Activated T-helper 17 cell treated with anti-CD3 and anti-CD28 coated beads, Interleukin-2, amount 50 U/mL, for 72 hours (primary cell): ENCODE data around the gene RHOT2. TPM values are rescaled to one million over a fixed set of nuclear protein-coding genes. Genes with fewer than 3 reads are reported as not detected.

Experiments used
- ATAC-seq: fragments of 150-1000 bp; cut with Tn5 transposase; replicated peaks from 2 replicates; pipeline ENCODE4 v1.10.0; 2021; ENCODE audit warnings: mild to moderate bottlenecking, moderate library complexity
- H3K27ac Mint-ChIP-seq: one replicate; pipeline ENCODE4 v1.8.0; 2022; ENCODE audit warnings: mixed read lengths
- H3K27me3 Mint-ChIP-seq: one replicate; pipeline ENCODE4 v1.8.0; 2022; ENCODE audit warnings: mixed read lengths
- H3K36me3 Mint-ChIP-seq: one replicate; pipeline ENCODE4 v1.8.0; 2022; ENCODE audit warnings: low read depth, mild to moderate bottlenecking, mixed read lengths
- H3K4me1 Mint-ChIP-seq: one replicate; pipeline ENCODE4 v1.8.0; 2022; ENCODE audit warnings: mixed read lengths
- H3K4me3 Mint-ChIP-seq: one replicate; pipeline ENCODE4 v1.8.0; 2022; ENCODE audit warnings: mild to moderate bottlenecking, mixed read lengths
- H3K9me3 Mint-ChIP-seq: one replicate; pipeline ENCODE4 v1.8.0; 2022; ENCODE audit warnings: mixed read lengths
- total RNA-seq, 2 donors: library from RNA; stranded (reverse); gene quantifications; one replicate each; pipeline ENCODE4 v1.2.3, GENCODE V29; 2022

RHOT2 gene
- total RNA-seq, 2 donors from 2014 or later = 134 to 149 TPM

GRCh38 chr16:637081-638018 lies 30.6 kb upstream of the RHOT2 start:
- no peaks in the 10 kb centered on the region for H3K9me3 Mint-ChIP-seq
- H3K27ac Mint-ChIP-seq = peak overlapping the region; percentile 100
- no peaks in the 10 kb centered on the region for H3K27me3 Mint-ChIP-seq
- H3K4me1 Mint-ChIP-seq = peaks cover 6% of the 10 kb centered on the region
- peak; percentile 65 for ATAC-seq
- H3K4me3 Mint-ChIP-seq = peak overlapping the region; percentile 95
- H3K36me3 Mint-ChIP-seq = peaks cover 15% of the 10 kb centered on the region

GRCh38 chr16:638034-638543 lies 29.8 kb upstream of the RHOT2 start:
- H3K9me3 Mint-ChIP-seq = no peaks in the 10 kb centered on the region
- ATAC-seq = no peak
- peaks cover 15% of the 10 kb centered on the region for H3K36me3 Mint-ChIP-seq
- H3K27me3 Mint-ChIP-seq = no peaks in the 10 kb centered on the region
- no peak overlapping the region for H3K4me3 Mint-ChIP-seq
- no peak overlapping the region for H3K27ac Mint-ChIP-seq
- H3K4me1 Mint-ChIP-seq = peaks cover 6% of the 10 kb centered on the region

GRCh38 chr16:638836-639235 lies 29.1 kb upstream of the RHOT2 start:
- Mint-ChIP-seq H3K27me3 (no peaks in the 10 kb centered on the region), H3K4me3 (no peak overlapping the region), H3K27ac (no peak overlapping the region), H3K4me1 (peaks cover 6% of the 10 kb centered on the region), H3K36me3 (peaks cover 18% of the 10 kb centered on the region), H3K9me3 (no peaks in the 10 kb centered on the region)
- ATAC-seq = no peak

DNA sequence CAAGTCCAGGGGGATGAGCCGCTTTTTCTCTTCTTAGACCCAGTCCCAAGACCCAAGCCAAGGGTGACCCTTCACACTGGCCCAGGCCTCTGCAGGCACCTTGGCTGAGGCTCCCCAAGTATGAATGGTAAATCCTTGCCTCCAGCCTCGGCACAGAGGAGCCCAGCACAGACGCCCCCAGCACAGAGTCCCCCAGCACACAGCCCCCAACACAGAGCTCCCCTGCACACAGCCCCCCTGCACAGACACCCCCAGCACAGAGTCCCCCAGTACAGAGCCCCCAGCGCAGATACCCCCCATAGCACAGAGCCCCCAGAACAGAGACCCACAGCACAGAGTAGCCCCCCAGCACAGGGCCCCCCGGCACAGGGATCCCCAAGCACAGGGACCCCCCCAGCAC lies 27.3 kb upstream of the RHOT2 start:
- H3K27ac Mint-ChIP-seq = no peak overlapping the region
- ATAC-seq = no peak
- no peaks in the 10 kb centered on the region for H3K27me3 Mint-ChIP-seq
- H3K9me3 Mint-ChIP-seq = no peaks in the 10 kb centered on the region
- H3K4me1 Mint-ChIP-seq = peaks cover 14% of the 10 kb centered on the region
- H3K36me3 Mint-ChIP-seq = peaks cover 19% of the 10 kb centered on the region
- H3K4me3 Mint-ChIP-seq = peak overlapping the region; percentile 50

GRCh38 chr16:641326-642188 lies 26.4 kb upstream of the RHOT2 start, which contains the start of gene MCRIP2:
Gene MCRIP2 (plus strand): TSS chr16:641828. CDS start chr16:641992, 164 bp downstream.
- Mint-ChIP-seq H3K4me3 (peak within 1 kb of the TSS; percentile 72), H3K36me3 (peaks cover 15% of the 10 kb centered on the region), H3K4me1 (peaks cover 11% of the 10 kb centered on the region), H3K27me3 (no peaks in the 10 kb centered on the region), H3K9me3 (no peaks in the 10 kb centered on the region), H3K27ac (no peak within 1 kb of the TSS)
- ATAC-seq = peak; percentile 70

GRCh38 chr16:642189-643049 lies 25.5 kb upstream of the RHOT2 start:
- H3K27ac Mint-ChIP-seq = no peak overlapping the region
- ATAC-seq = peak; percentile 59
- no peaks in the 10 kb centered on the region for H3K27me3 Mint-ChIP-seq
- peaks cover 8% of the 10 kb centered on the region for H3K4me1 Mint-ChIP-seq
- peak overlapping the region; percentile 72 for H3K4me3 Mint-ChIP-seq
- H3K36me3 Mint-ChIP-seq = peaks cover 11% of the 10 kb centered on the region
- H3K9me3 Mint-ChIP-seq = no peaks in the 10 kb centered on the region

DNA sequence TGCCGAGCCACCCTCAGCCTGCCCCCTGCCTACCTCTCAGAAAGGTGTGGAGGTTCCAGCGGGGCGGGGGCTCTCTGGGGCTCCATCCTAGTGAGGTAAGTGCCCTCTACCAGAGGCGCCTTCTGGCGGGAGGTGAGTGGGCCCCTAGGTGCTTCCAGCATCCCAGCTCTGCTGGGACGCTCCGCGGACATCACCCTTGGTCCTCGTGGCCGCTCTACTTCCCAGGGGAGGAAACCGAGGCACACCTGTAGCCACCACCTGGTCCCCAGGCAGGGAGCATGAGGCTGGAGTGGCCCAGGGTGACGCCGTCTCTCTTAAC lies 24.9 kb upstream of the RHOT2 start:
- no peaks in the 10 kb centered on the region for H3K27me3 Mint-ChIP-seq
- H3K27ac Mint-ChIP-seq = no peak overlapping the region
- peaks cover 8% of the 10 kb centered on the region for H3K4me1 Mint-ChIP-seq
- no peaks in the 10 kb centered on the region for H3K9me3 Mint-ChIP-seq
- H3K36me3 Mint-ChIP-seq = peaks cover 11% of the 10 kb centered on the region
- no peak for ATAC-seq
- peak overlapping the region; percentile 72 for H3K4me3 Mint-ChIP-seq

GRCh38 chr16:644556-644955 lies 23.4 kb upstream of the RHOT2 start:
- no peak for ATAC-seq
- no peaks in the 10 kb centered on the region for H3K9me3 Mint-ChIP-seq
- no peaks in the 10 kb centered on the region for H3K27me3 Mint-ChIP-seq
- peaks cover 8% of the 10 kb centered on the region for H3K4me1 Mint-ChIP-seq
- peak overlapping the region; percentile 72 for H3K4me3 Mint-ChIP-seq
- no peak overlapping the region for H3K27ac Mint-ChIP-seq
- peaks cover 11% of the 10 kb centered on the region for H3K36me3 Mint-ChIP-seq

- ATAC-seq = no peak
- Mint-ChIP-seq H3K36me3 (peaks cover 11% of the 10 kb centered on the region), H3K27me3 (no peaks in the 10 kb centered on the region), H3K4me3 (no peak overlapping the region), H3K27ac (no peak overlapping the region), H3K4me1 (peaks cover 8% of the 10 kb centered on the region), H3K9me3 (no peaks in the 10 kb centered on the region)
These were observed 21.9 kb upstream of the RHOT2 start for GRCh38 chr16:645852-646678.

DNA sequence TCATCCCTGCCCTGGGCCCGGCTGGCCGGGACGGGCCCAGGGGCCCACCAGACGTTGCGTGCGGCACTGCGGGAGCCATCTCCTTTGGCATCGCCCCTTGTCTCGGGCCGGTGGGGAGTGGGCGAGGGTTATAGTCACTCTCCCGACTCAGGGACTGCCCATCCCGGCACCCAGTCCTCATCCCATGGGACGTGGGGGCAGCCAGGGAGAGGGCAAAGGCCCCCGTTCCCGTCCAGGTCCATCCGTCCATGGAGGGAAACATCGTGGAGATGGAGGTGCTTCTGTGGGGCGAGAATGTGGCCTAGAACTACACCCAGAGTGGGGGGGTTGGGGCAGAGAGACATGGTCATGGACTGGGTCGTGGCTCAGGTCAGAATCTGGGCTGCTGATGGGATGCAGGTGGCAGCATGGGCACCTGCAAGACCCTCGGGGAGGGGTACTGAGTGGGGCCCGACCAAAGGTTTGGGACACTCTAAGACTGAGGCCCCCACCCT lies 21.2 kb upstream of the RHOT2 start:
- peaks cover 8% of the 10 kb centered on the region for H3K4me1 Mint-ChIP-seq
- no peak overlapping the region for H3K27ac Mint-ChIP-seq
- no peak overlapping the region for H3K4me3 Mint-ChIP-seq
- H3K27me3 Mint-ChIP-seq = no peaks in the 10 kb centered on the region
- ATAC-seq = no peak
- peaks cover 11% of the 10 kb centered on the region for H3K36me3 Mint-ChIP-seq
- H3K9me3 Mint-ChIP-seq = no peaks in the 10 kb centered on the region

GRCh38 chr16:647173-647902 lies 20.6 kb upstream of the RHOT2 start:
- no peaks in the 10 kb centered on the region for H3K27me3 Mint-ChIP-seq
- ATAC-seq = no peak

DNA sequence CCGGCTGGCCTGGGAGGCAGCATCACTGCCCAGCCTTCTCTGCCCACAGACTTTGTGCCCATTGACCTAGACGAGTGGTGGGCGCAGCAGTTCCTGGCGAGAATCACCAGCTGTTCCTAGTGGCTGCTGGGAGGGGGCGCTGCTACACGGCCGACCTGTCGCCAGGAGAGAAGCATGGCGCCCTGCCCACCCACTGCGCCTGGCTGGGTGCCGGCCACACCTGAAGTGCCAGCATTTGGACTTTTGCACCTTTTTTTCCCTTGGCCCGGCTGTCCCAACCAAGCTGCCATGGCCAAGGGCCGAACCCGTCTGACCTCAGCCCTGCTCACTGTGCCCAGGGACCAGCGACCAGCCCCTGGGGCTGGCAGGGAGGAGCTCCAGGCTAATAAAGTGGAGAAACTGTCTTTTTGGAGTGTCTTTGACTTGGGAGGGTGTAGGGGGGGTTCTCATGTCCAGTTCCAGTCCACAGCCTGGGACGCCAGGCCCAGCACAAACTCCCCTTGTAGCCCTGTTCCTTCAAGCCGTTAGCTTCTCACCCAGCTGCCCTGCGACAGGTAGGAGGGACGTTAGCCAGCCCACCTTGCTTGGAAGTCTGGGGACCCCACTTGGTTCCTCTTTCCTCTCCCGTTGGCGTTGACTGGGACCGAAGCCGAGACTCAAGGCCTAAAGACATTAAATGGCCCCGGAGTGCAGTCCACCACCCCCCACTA lies 19.7 kb upstream of the RHOT2 start:
- Mint-ChIP-seq H3K9me3 (no peaks in the 10 kb centered on the region), H3K36me3 (peaks cover 11% of the 10 kb centered on the region), H3K4me3 (peak overlapping the region; percentile 73), H3K27ac (peak overlapping the region; percentile 46), H3K27me3 (no peaks in the 10 kb centered on the region), H3K4me1 (peaks cover 8% of the 10 kb centered on the region)
- ATAC-seq = peak; percentile 22

More at GRCh38 chr16:647173-647902, 20.6 kb upstream of the RHOT2 start:
- H3K9me3 Mint-ChIP-seq = no peaks in the 10 kb centered on the region
- H3K4me1 Mint-ChIP-seq = peaks cover 8% of the 10 kb centered on the region
- peak overlapping the region; percentile 73 for H3K4me3 Mint-ChIP-seq
- H3K27ac Mint-ChIP-seq = no peak overlapping the region
- H3K36me3 Mint-ChIP-seq = peaks cover 11% of the 10 kb centered on the region
